Peyer's patch (tissue), 4 donors: Measurements from ENCODE around the gene AADACL3.

Experiments used
- CTCF ChIP-seq, 6 experiments: fragments of 450-650 bp in 4 of 6; fragments of 200-600 bp in 2 of 6; sonication (generic) in 1 of 6; IDR thresholded peaks; one replicate each; pipeline ENCODE4 v1.5.1; 2017 to 2019; ENCODE audit warnings: antibody characterized with exemption in 6 of 6, mild to moderate bottlenecking in 3 of 6, moderate library complexity in 1 of 6
- POLR2A ChIP-seq, 2 donors: fragments of 450-650 bp; IDR thresholded peaks; one replicate each; pipeline ENCODE4 v1.5.1; 2017; ENCODE audit warnings: antibody characterized with exemption in 2 of 2, mild to moderate bottlenecking in 2 of 2, moderate library complexity in 2 of 2

- TF ChIP-seq POLR2A (IDR thresholded peaks at IDR 0.05) = no peak
- TF ChIP-seq CTCF (IDR thresholded peaks at IDR 0.05) = no peak
Observed at GRCh38 chr1:12769031-12769430, 53.1 kb downstream of the AADACL3 start.
